A549 (cell line): Measurements from ENCODE around the gene UGT1A3.

ENCODE experiments used
- CTCF ChIP-seq: fragments of >200 bp; sonication (Bioruptor Twin); formaldehyde crosslinking; IDR thresholded peaks from 3 replicates; pipeline ENCODE4 v1.5.1; 2016
- ESRRA ChIP-seq: fragments of 150-350 bp; IDR thresholded peaks from 2 replicates; pipeline ENCODE4 v1.6.1; 2014; ENCODE audit warnings: mild to moderate bottlenecking, low read length, borderline replicate concordance
- POLR2A ChIP-seq: IDR thresholded peaks from 2 replicates; pipeline ENCODE4 v1.6.1; 2012; ENCODE audit warnings: mild to moderate bottlenecking, low read length
- RNF2 ChIP-seq: fragments of 200-600 bp; sonication (generic); IDR thresholded peaks from 2 replicates; pipeline ENCODE4 v1.6.1; 2016; ENCODE audit warnings: low read depth, mild to moderate bottlenecking, antibody characterized with exemption, moderate library complexity, borderline replicate concordance
- SMC3 ChIP-seq: fragments of >200 bp; sonication (Bioruptor Twin); formaldehyde crosslinking; IDR thresholded peaks from 3 replicates; pipeline ENCODE4 v1.6.1; 2018; ENCODE audit warnings: inconsistent platforms

GRCh38 chr2:233728723-233729301 lies at the start of gene UGT1A3:
- TF ChIP-seq CTCF (no peak), SMC3 (no peak), ESRRA (no peak), POLR2A (no peak), RNF2 (no peak)
